IMR-90 (cell line): ENCODE results near the gene AARS1. TPM values are rescaled to one million over a fixed set of nuclear protein-coding genes. Genes with fewer than 3 reads are reported as not detected.
"Not testable (repeated sequence)": the region's sequence is repeated elsewhere in the genome, so short reads cannot be mapped to it uniquely, and the experiment has no call there.

Source experiments
- ATAC-seq: fragments of 200-7000 bp; cut with Tn5 transposase; 2 replicates; pipeline ENCODE4 v1.9.1; 2020; ENCODE audit warnings: low read depth, mild to moderate bottlenecking, moderate library complexity
- BruUV-seq: library from RNA; stranded (reverse); fragments of 400-500 nt; replicated peaks from 2 replicates; lab custom pipeline; 2021; lab: Mats Ljungman, UMichigan
- CTCF ChIA-PET: fragments of 300-600 bp; formaldehyde crosslinking; extraction: SDS; loops from one replicate; lab custom pipeline; 2021; ENCODE audit warnings: antibody characterized with exemption; lab: Yijun Ruan, JAX
- POLR2A ChIA-PET: fragments of 300-600 bp; sonication (Branson Sonifier 250); formaldehyde crosslinking; loops from one replicate; lab custom pipeline; 2022; ENCODE audit warnings: antibody characterized with exemption; ENCODE audit not compliant: unreplicated experiment; lab: Charles Lee
- DNase-seq: peaks from one replicate; pipeline ENCODE4 v3.0.0; 2013
- H2AFZ ChIP-seq: replicated peaks from 2 replicates; pipeline ENCODE3; 2013; ENCODE audit warnings: low read length, mild to moderate bottlenecking; ENCODE audit not compliant: poor library complexity
- H2AK5ac ChIP-seq: 2 replicates; pipeline ENCODE4 v1.6.1; 2013; ENCODE audit warnings: low read depth, low read length, inconsistent platforms
- H2AK9ac ChIP-seq: replicated peaks from 2 replicates; pipeline ENCODE3; 2013; ENCODE audit warnings: mild to moderate bottlenecking, low read depth, low read length, moderate library complexity; ENCODE audit not compliant: poor library complexity
- H2BK120ac ChIP-seq: 2 replicates; pipeline ENCODE4 v1.6.1; 2013; ENCODE audit warnings: low read depth, low read length, inconsistent platforms
- H2BK15ac ChIP-seq: 3 replicates; pipeline ENCODE4 v1.6.1; 2013; ENCODE audit warnings: low read depth, low read length, inconsistent platforms
- H2BK20ac ChIP-seq: 2 replicates; pipeline ENCODE4 v1.6.1; 2013; ENCODE audit warnings: low read depth, mild to moderate bottlenecking, inconsistent platforms, low read length, moderate library complexity
- H2BK5ac ChIP-seq: 2 replicates; pipeline ENCODE4 v1.6.1; 2013; ENCODE audit warnings: mild to moderate bottlenecking, low read depth, low read length, inconsistent platforms; ENCODE audit not compliant: poor library complexity, severe bottlenecking
- H3K14ac ChIP-seq: replicated peaks from 2 replicates; pipeline ENCODE4 v1.6.1; 2013; ENCODE audit warnings: low read depth, low read length, inconsistent platforms
- H3K18ac ChIP-seq: 2 replicates; pipeline ENCODE4 v1.6.1; 2013; ENCODE audit warnings: low read depth, low read length, control low read depth
- H3K23ac ChIP-seq: 2 replicates; pipeline ENCODE4 v1.6.1; 2013; ENCODE audit warnings: low read depth, low read length, inconsistent platforms
- H3K27ac ChIP-seq: 2 replicates; pipeline ENCODE4 v1.5.1; 2013; ENCODE audit warnings: mild to moderate bottlenecking, control low read depth, low read length; ENCODE audit not compliant: insufficient read depth
- H3K27me3 ChIP-seq: 2 replicates; pipeline ENCODE4 v1.6.1; 2013; ENCODE audit warnings: low read length; ENCODE audit not compliant: control insufficient read depth, insufficient read depth
- H3K36me3 ChIP-seq: 2 replicates; pipeline ENCODE4 v1.6.1; 2013; ENCODE audit warnings: low read length, mixed read lengths; ENCODE audit not compliant: control insufficient read depth, insufficient read depth
- H3K4ac ChIP-seq: 2 replicates; pipeline ENCODE4 v1.6.1; 2013; ENCODE audit warnings: low read depth, low read length, inconsistent platforms
- H3K4me1 ChIP-seq: 2 replicates; pipeline ENCODE4 v1.6.1; 2013; ENCODE audit warnings: low read length, mixed read lengths; ENCODE audit not compliant: control insufficient read depth, insufficient read depth
- H3K4me2 ChIP-seq: 2 replicates; pipeline ENCODE4 v1.6.1; 2013; ENCODE audit warnings: low read depth, mild to moderate bottlenecking, control low read depth, low read length, moderate library complexity
- H3K4me3 ChIP-seq: 2 replicates; pipeline ENCODE4 v1.5.1; 2013; ENCODE audit warnings: low read depth, mild to moderate bottlenecking, control low read depth, low read length, moderate library complexity; ENCODE audit not compliant: insufficient read depth
- H3K56ac ChIP-seq: 2 replicates; pipeline ENCODE4 v1.6.1; 2013; ENCODE audit warnings: low read length, inconsistent platforms; ENCODE audit not compliant: insufficient read depth; ENCODE audit errors: extremely low read depth
- H3K79me1 ChIP-seq, 2 experiments: 2 replicates each; pipeline ENCODE4 v1.6.1; 2013; ENCODE audit warnings: low read length in 2 of 2, inconsistent platforms in 1 of 2, low read depth in 1 of 2
- H3K9ac ChIP-seq: 2 replicates; pipeline ENCODE4 v1.6.1; 2013; ENCODE audit warnings: low read depth, low read length, control low read depth
- H3K9me1 ChIP-seq: 2 replicates; pipeline ENCODE4 v1.6.1; 2013; ENCODE audit warnings: low read length, inconsistent platforms; ENCODE audit not compliant: insufficient read depth
- H3K9me3 ChIP-seq: 2 replicates; pipeline ENCODE4 v1.6.1; 2013; ENCODE audit warnings: low read length; ENCODE audit not compliant: control insufficient read depth, insufficient read depth
- H4K20me1 ChIP-seq: 2 replicates; pipeline ENCODE4 v1.6.1; 2013; ENCODE audit warnings: low read length, inconsistent platforms; ENCODE audit not compliant: insufficient read depth
- H4K5ac ChIP-seq: 2 replicates; pipeline ENCODE4 v1.6.1; 2013; ENCODE audit warnings: mild to moderate bottlenecking, low read depth, low read length, control low read depth
- H4K8ac ChIP-seq, 2 experiments: 2 replicates each; pipeline ENCODE4 v1.6.1; 2013; ENCODE audit warnings: low read depth in 2 of 2, low read length in 2 of 2, control low read depth in 1 of 2, inconsistent platforms in 1 of 2
- H4K91ac ChIP-seq: 2 replicates; pipeline ENCODE4 v1.6.1; 2013; ENCODE audit warnings: low read depth, low read length, inconsistent platforms; ENCODE audit not compliant: insufficient read depth
- WGBS, 2 experiments: methylation state at CpG; one replicate each; pipeline versions ENCODE4 v1.1.5 to v1.1.7; 2013; ENCODE audit warnings: missing lambda C conversion rate in 2 of 2; ENCODE audit not compliant: insufficient read length in 1 of 2; ENCODE audit errors: extremely low coverage in 2 of 2; 5-methylcytosine and 5-hydroxymethylcytosine counted together
- dilution Hi-C: fragments of 300-500 bp; cut with HindIII; formaldehyde crosslinking; loops from one replicate; pipeline ENCODE4 v1.14.3; 2018; ENCODE audit warnings: low sequenced_read_pairs; ENCODE audit not compliant: unreplicated experiment
- in situ Hi-C: fragments of 300-500 bp; cut with MboI; formaldehyde crosslinking; loops from 3 replicates; pipeline ENCODE4 v1.14.3; 2019; ENCODE audit warnings: low sequenced_read_pairs, inconsistent platforms, mixed read lengths
- intact Hi-C: fragments of 100-400 bp; cut with micrococcal nuclease; formaldehyde crosslinking; loops from 2 replicates; pipeline ENCODE4 v1.10.0; 2022
- polyA plus RNA-seq, 3 experiments: library from polyadenylated mRNA; depleted of rRNA; stranded (reverse); fragments of >200 nt; gene quantifications; 2 replicates each; pipeline ENCODE4 v1.2.3, GENCODE V29; 2012; ENCODE audit warnings: low replicate concordance in 1 of 3
- total RNA-seq: library from RNA; depleted of rRNA; stranded (reverse); fragments of >200 nt; gene quantifications from 2 replicates; pipeline ENCODE4 v1.2.3, GENCODE V29; 2012

Gene AARS1
- total and polyA plus RNA-seq, 2 of the 4 experiments (the other 2 are of a cell fraction): 104 to 139 TPM

- ATAC-seq, POLR2A ChIA-PET, H3K36me3 ChIP-seq, H3K27me3 ChIP-seq, H3K56ac ChIP-seq, dilution Hi-C loops, H3K18ac ChIP-seq, H2BK5ac ChIP-seq, H3K14ac ChIP-seq, H2BK20ac ChIP-seq, H3K4me3 ChIP-seq, H2AFZ ChIP-seq, H3K79me1 ChIP-seq, H3K27ac ChIP-seq, H4K5ac ChIP-seq, H3K9me3 ChIP-seq, H2BK15ac ChIP-seq, H2AK5ac ChIP-seq, H4K20me1 ChIP-seq, intact Hi-C loops, H3K4ac ChIP-seq, H3K9me1 ChIP-seq, H3K4me2 ChIP-seq, H3K23ac ChIP-seq, CTCF ChIA-PET, H2BK120ac ChIP-seq, H4K91ac ChIP-seq, H3K4me1 ChIP-seq, H2AK9ac ChIP-seq, in situ Hi-C loops, BruUV-seq, H4K8ac ChIP-seq, H3K9ac ChIP-seq: not testable (repeated sequence)
- whole genome bisulfite sequencing, 2 experiments: no CpG with 5 or more reads among the region's 2 CpGs
- DNase-seq: peak; percentile 5
Measured at GRCh38 chr16:70218586-70218985, 70.7 kb downstream of the AARS1 start.

- H2AFZ ChIP-seq, POLR2A ChIA-PET, H3K27me3 ChIP-seq, DNase-seq, H4K5ac ChIP-seq, ATAC-seq, H3K27ac ChIP-seq, H3K9me1 ChIP-seq, dilution Hi-C loops, H3K23ac ChIP-seq, H2BK20ac ChIP-seq, H4K91ac ChIP-seq, H2BK15ac ChIP-seq, in situ Hi-C loops, H4K8ac ChIP-seq, H3K9ac ChIP-seq, H4K20me1 ChIP-seq, H3K18ac ChIP-seq, BruUV-seq, H3K79me1 ChIP-seq, H2AK5ac ChIP-seq, H3K14ac ChIP-seq, H2BK120ac ChIP-seq, H3K4me3 ChIP-seq, H3K9me3 ChIP-seq, H3K36me3 ChIP-seq, CTCF ChIA-PET, H3K4me1 ChIP-seq, H2AK9ac ChIP-seq, intact Hi-C loops, H2BK5ac ChIP-seq, H3K56ac ChIP-seq, H3K4me2 ChIP-seq, H3K4ac ChIP-seq: not testable (repeated sequence)
- no CpG with 5 or more reads among the region's 6 CpGs for WGBS, 2 experiments
Measured at GRCh38 chr16:70206382-70206781, 82.9 kb downstream of the AARS1 start.
